Sigmoid colon (tissue), 4 donors: ENCODE measurements around the gene MSX2.

Source experiments
- EP300 ChIP-seq, 4 donors: sonication (generic); formaldehyde crosslinking; IDR thresholded peaks; one replicate each; pipeline ENCODE4 v1.6.1; 2017; ENCODE audit warnings: antibody characterized with exemption in 4 of 4
- TF ChIP-seq, protein P1 (sequence below), 4 experiments: fragments of 450-650 bp in 3 of 4; fragments of 200-600 bp in 1 of 4; IDR thresholded peaks; one replicate each; pipeline ENCODE4 v1.5.1; 2016 to 2019; ENCODE audit warnings: antibody characterized with exemption in 4 of 4, mild to moderate bottlenecking in 3 of 4, moderate library complexity in 2 of 4

DNA sequence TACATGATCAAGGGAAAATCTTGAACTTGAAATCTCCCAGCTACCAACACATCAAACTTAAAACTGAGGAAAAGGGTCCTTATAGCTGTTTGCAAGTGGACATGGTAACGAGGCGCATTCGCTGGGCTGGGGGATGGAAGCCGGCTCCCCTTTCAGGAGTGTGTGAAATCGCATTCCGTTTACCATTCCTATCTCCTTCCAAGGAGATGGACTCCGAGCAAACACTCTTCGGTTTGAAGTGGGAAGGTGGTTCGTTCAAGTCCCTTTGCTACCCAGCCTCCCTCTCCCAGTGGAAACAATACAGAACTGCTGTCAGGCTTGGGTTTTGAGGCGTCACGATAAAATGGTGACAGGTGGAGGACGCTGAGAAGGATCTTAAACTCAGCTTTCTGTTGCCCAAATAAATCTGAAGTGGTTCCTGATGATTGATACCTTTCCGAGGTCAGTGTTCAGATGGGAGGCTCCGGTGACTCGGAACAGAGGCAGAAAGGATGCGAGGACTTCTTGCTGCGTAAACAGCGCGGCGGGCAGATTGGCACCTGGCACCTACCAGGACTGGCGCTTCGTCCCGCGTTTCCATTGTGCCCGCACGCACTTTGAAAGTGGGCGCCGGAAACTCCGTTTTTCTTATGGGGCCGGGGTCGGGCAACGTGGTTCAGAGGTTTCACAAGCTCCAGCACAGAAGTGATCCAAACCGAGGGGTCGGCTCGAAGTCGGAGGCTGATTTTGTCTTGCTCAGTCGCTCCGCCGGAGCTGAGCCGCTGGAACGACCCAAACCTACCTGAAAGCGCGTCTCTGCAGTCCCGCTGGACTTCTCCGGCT is 7.0 kb downstream of the MSX2 start:
- TF ChIP-seq, protein P1, sequence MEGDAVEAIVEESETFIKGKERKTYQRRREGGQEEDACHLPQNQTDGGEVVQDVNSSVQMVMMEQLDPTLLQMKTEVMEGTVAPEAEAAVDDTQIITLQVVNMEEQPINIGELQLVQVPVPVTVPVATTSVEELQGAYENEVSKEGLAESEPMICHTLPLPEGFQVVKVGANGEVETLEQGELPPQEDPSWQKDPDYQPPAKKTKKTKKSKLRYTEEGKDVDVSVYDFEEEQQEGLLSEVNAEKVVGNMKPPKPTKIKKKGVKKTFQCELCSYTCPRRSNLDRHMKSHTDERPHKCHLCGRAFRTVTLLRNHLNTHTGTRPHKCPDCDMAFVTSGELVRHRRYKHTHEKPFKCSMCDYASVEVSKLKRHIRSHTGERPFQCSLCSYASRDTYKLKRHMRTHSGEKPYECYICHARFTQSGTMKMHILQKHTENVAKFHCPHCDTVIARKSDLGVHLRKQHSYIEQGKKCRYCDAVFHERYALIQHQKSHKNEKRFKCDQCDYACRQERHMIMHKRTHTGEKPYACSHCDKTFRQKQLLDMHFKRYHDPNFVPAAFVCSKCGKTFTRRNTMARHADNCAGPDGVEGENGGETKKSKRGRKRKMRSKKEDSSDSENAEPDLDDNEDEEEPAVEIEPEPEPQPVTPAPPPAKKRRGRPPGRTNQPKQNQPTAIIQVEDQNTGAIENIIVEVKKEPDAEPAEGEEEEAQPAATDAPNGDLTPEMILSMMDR (IDR thresholded peaks at IDR 0.05): no peak
- TF ChIP-seq EP300 (IDR thresholded peaks at IDR 0.05): no peak
